Lower leg skin (tissue), 3 donors: ENCODE measurements around the gene PIWIL4.

ENCODE experiments used
- CTCF ChIP-seq, 3 donors: fragments of 450-650 bp; IDR thresholded peaks; one replicate each; pipeline ENCODE4 v1.5.1; 2016; ENCODE audit warnings: antibody characterized with exemption in 3 of 3, mild to moderate bottlenecking in 3 of 3, moderate library complexity in 2 of 3
- POLR2A ChIP-seq, 2 donors: fragments of 450-650 bp; IDR thresholded peaks; one replicate each; pipeline ENCODE4 v1.6.1; 2016 to 2017; ENCODE audit warnings: antibody characterized with exemption in 2 of 2, mild to moderate bottlenecking in 1 of 2, moderate library complexity in 1 of 2

- TF ChIP-seq CTCF (IDR thresholded peaks at IDR 0.05) (no peak), POLR2A (IDR thresholded peaks at IDR 0.05) (no peak)
These were observed 65.2 kb downstream of the PIWIL4 start for GRCh38 chr11:94632356-94632755.
